Sigmoid colon (tissue), 4 donors: Measurements from ENCODE around the gene GRK6.

Source experiments
- CTCF ChIP-seq, 4 experiments: fragments of 450-650 bp in 3 of 4; fragments of 200-600 bp in 1 of 4; IDR thresholded peaks; one replicate each; pipeline ENCODE4 v1.5.1; 2016 to 2019; ENCODE audit warnings: antibody characterized with exemption in 4 of 4, mild to moderate bottlenecking in 3 of 4, moderate library complexity in 2 of 4
- POLR2A ChIP-seq, 2 donors: fragments of 450-650 bp; IDR thresholded peaks; one replicate each; pipeline ENCODE4 v1.6.1; 2016; ENCODE audit warnings: antibody characterized with exemption in 2 of 2, mild to moderate bottlenecking in 2 of 2, moderate library complexity in 2 of 2
- POLR2AphosphoS5 ChIP-seq, 4 donors: sonication (generic); formaldehyde crosslinking; IDR thresholded peaks; one replicate each; pipeline ENCODE4 v1.6.1; 2017; ENCODE audit warnings: antibody characterized with exemption in 4 of 4

GRCh38 chr5:177462021-177462670 lies 35.7 kb downstream of the GRK6 start:
- TF ChIP-seq CTCF (IDR thresholded peaks at IDR 0.05) = no peak
- TF ChIP-seq POLR2AphosphoS5 (IDR thresholded peaks at IDR 0.05) = peak in 2 of 4 donors; percentile 8 to 19
- TF ChIP-seq POLR2A (IDR thresholded peaks at IDR 0.05) = no peak
